CD8-positive, alpha-beta memory T cell (primary cell): ENCODE data around the gene TNK1. TPM values are rescaled to one million over a fixed set of nuclear protein-coding genes. Genes with fewer than 3 reads are reported as not detected.

Source experiments
- CTCF ChIA-PET: fragments of 350-600 bp; sonication (Branson Sonifier 250); formaldehyde crosslinking; loops from one replicate; lab custom pipeline; 2021; ENCODE audit warnings: antibody characterized with exemption; lab: Charles Lee
- POLR2A ChIA-PET: fragments of 350-600 bp; sonication (Branson Sonifier 250); formaldehyde crosslinking; loops from one replicate; lab custom pipeline; 2021; ENCODE audit warnings: antibody characterized with exemption; lab: Charles Lee
- DNase-seq, 5 donors: peaks; one replicate each; pipeline versions ENCODE4 v3.0.0 to v3.0.0-alpha.2; 2020 to 2022; ENCODE audit warnings: mixed read lengths in 1 of 5
- H3K27ac ChIP-seq: one replicate; pipeline ENCODE4 v1.7.0; 2013; ENCODE audit warnings: low read depth, mild to moderate bottlenecking, low read length, moderate library complexity
- H3K27me3 ChIP-seq: 2 replicates; pipeline ENCODE4 v1.7.0; 2013; ENCODE audit warnings: low read length, mild to moderate bottlenecking; ENCODE audit not compliant: insufficient read depth, poor library complexity, severe bottlenecking
- H3K36me3 ChIP-seq: 2 replicates; pipeline ENCODE4 v1.7.0; 2013; ENCODE audit warnings: mild to moderate bottlenecking, low read length, moderate library complexity; ENCODE audit not compliant: insufficient read depth
- H3K4me1 ChIP-seq: 2 replicates; pipeline ENCODE4 v1.7.0; 2013; ENCODE audit warnings: mild to moderate bottlenecking, low read length, moderate library complexity; ENCODE audit not compliant: insufficient read depth
- H3K4me3 ChIP-seq: 2 replicates; pipeline ENCODE4 v1.7.0; 2013; ENCODE audit warnings: mild to moderate bottlenecking, low read length
- H3K9me3 ChIP-seq: 2 replicates; pipeline ENCODE4 v1.7.0; 2013; ENCODE audit warnings: mild to moderate bottlenecking, low read length
- H3K27ac Mint-ChIP-seq, 8 donors: one replicate each; pipeline ENCODE4 v1.8.0; 2020 to 2021; ENCODE audit warnings: mixed read lengths in 8 of 8, mild to moderate bottlenecking in 6 of 8, inconsistent platforms in 3 of 8, moderate library complexity in 3 of 8
- H3K27me3 Mint-ChIP-seq, 2 donors: one replicate each; pipeline ENCODE4 v1.8.0; 2020 to 2021; ENCODE audit warnings: mixed read lengths in 2 of 2, mild to moderate bottlenecking in 1 of 2, moderate library complexity in 1 of 2
- H3K36me3 Mint-ChIP-seq, 3 donors: one replicate each; pipeline ENCODE4 v1.8.0; 2020 to 2021; ENCODE audit warnings: mixed read lengths in 3 of 3, inconsistent platforms in 1 of 3, mild to moderate bottlenecking in 1 of 3
- H3K4me1 Mint-ChIP-seq, 3 donors: one replicate each; pipeline ENCODE4 v1.8.0; 2020 to 2021; ENCODE audit warnings: mixed read lengths in 3 of 3, inconsistent platforms in 1 of 3, mild to moderate bottlenecking in 1 of 3
- H3K4me3 Mint-ChIP-seq, 7 donors: one replicate each; pipeline ENCODE4 v1.8.0; 2020 to 2021; ENCODE audit warnings: mixed read lengths in 7 of 7, mild to moderate bottlenecking in 6 of 7, moderate library complexity in 4 of 7, inconsistent platforms in 2 of 7
- H3K9me3 Mint-ChIP-seq, 5 donors: one replicate each; pipeline ENCODE4 v1.8.0; 2020 to 2022; ENCODE audit warnings: mixed read lengths in 5 of 5, mild to moderate bottlenecking in 3 of 5, moderate library complexity in 2 of 5, inconsistent platforms in 1 of 5
- polyA plus RNA-seq: library from polyadenylated mRNA; unstranded; fragments of 300-500 nt; fragmentation: Illumina TruSeq; gene quantifications from one replicate; pipeline ENCODE4 v1.2.3, GENCODE V29; 2021
- total RNA-seq, 2 experiments: library from RNA; stranded (reverse); gene quantifications; one replicate each; pipeline ENCODE4 v1.2.3, GENCODE V29; 2021

Gene TNK1
- total and polyA plus RNA-seq, 3 experiments from 2014 or later, result 3.1 to 5.8 (median 4.4) TPM

- POLR2A ChIA-PET, result interaction anchor here (0.6 to 1.6 kb wide), 13 partner anchors 10 to 926 kb away, joined by 3 to 16 read pairs (median 5); partner anchors contain the start of genes ACAP1, DVL2, PLSCR3 and TMEM102
- peak overlapping the region; percentile 90 to 99 (median 97) for H3K4me3 Mint-ChIP-seq
- Histone ChIP-seq H3K27me3 (no peaks in the 10 kb centered on the region), H3K9me3 (no peaks in the 10 kb centered on the region), H3K36me3 (no peaks in the 10 kb centered on the region), H3K4me3 (peak overlapping the region; percentile 90), H3K27ac (peak overlapping the region; percentile 67), H3K4me1 (peaks cover 16% of the 10 kb centered on the region)
- CTCF ChIA-PET, result interaction anchor here (0.6 to 2.2 kb wide), 7 partner anchors 27 to 283 kb away, joined by 3 to 20 read pairs (median 5); partner anchors contain the start of genes ACAP1, TMEM102 and TP53
- peaks cover 17 to 34% (median 18%) of the 10 kb centered on the region in 3 donors for H3K4me1 Mint-ChIP-seq
- H3K27ac Mint-ChIP-seq, result peak overlapping the region; percentile 83 to 99 (median 96)
- DNase-seq, result no peak
- H3K9me3 Mint-ChIP-seq, result no peaks in the 10 kb centered on the region
- peaks cover 0 to 2% of the 10 kb centered on the region in 2 donors for H3K27me3 Mint-ChIP-seq
- H3K36me3 Mint-ChIP-seq, result peaks cover 0 to 5% (median 0%) of the 10 kb centered on the region in 3 donors
Observed at GRCh38 chr17:7403727-7403976, 22.8 kb downstream of the TNK1 start.

- Mint-ChIP-seq H3K4me1 (peaks cover 17 to 36% (median 21%) of the 10 kb centered on the region in 3 donors), H3K36me3 (peaks cover 0 to 5% (median 0%) of the 10 kb centered on the region in 3 donors)
- CTCF ChIA-PET, result interaction anchor here (0.6 to 2.2 kb wide), 9 partner anchors 16 to 283 kb away, joined by 3 to 20 read pairs (median 4); partner anchors contain the start of genes ACAP1, TMEM102 and TP53
Observed at GRCh38 chr17:7403977-7404736, 23.3 kb downstream of the TNK1 start, which contains the start of gene TMEM256. Gene TMEM256, minus strand, starts transcription at chr17:7404097. Its CDS starts 13 bp downstream, at chr17:7404084.

GRCh38 chr17:7404737-7405349, 24.0 kb downstream of the TNK1 start:
- Mint-ChIP-seq H3K4me1 (peaks cover 17 to 41% (median 23%) of the 10 kb centered on the region in 3 donors), H3K27ac (peak overlapping the region; percentile 83 to 99 (median 96)), H3K36me3 (peaks cover 0 to 5% (median 0%) of the 10 kb centered on the region in 3 donors), H3K9me3 (no peaks in the 10 kb centered on the region), H3K4me3 (peak overlapping the region; percentile 90 to 99 (median 97)), H3K27me3 (peaks cover 0 to 2% of the 10 kb centered on the region in 2 donors)
- peak in 3 of 5 donors; percentile 72 to 84 (median 73) for DNase-seq
- peak overlapping the region; percentile 90 for H3K4me3 ChIP-seq
- H3K4me1 ChIP-seq, result peaks cover 16% of the 10 kb centered on the region
- ChIA-PET POLR2A (interaction anchor here (0.5 to 1.5 kb wide), 13 partner anchors 11 to 281 kb away, joined by 3 to 16 read pairs (median 5); partner anchors contain the start of genes ACAP1, MPDU1, PLSCR3 and TMEM102), CTCF (interaction anchor here (0.8 to 2.2 kb wide), 6 partner anchors 16 to 282 kb away, joined by 3 to 20 read pairs (median 5); partner anchors contain the start of genes ACAP1, TMEM102 and TP53)
- no peaks in the 10 kb centered on the region for H3K9me3 ChIP-seq
- no peaks in the 10 kb centered on the region for H3K36me3 ChIP-seq
- H3K27ac ChIP-seq, result no peak overlapping the region
- no peaks in the 10 kb centered on the region for H3K27me3 ChIP-seq

More at GRCh38 chr17:7403977-7404736, 23.3 kb downstream of the TNK1 start, which contains the start of gene TMEM256:
- Histone ChIP-seq H3K4me1 (peaks cover 16% of the 10 kb centered on the region), H3K4me3 (peak within 1 kb of the TSS; percentile 90), H3K9me3 (no peaks in the 10 kb centered on the region), H3K27me3 (no peaks in the 10 kb centered on the region), H3K27ac (peak within 1 kb of the TSS; percentile 67), H3K36me3 (no peaks in the 10 kb centered on the region)
- H3K9me3 Mint-ChIP-seq, result no peaks in the 10 kb centered on the region
- H3K4me3 Mint-ChIP-seq, result peak within 1 kb of the TSS; percentile 90 to 99 (median 97)
- peak; percentile 91 to 97 (median 95) for DNase-seq
- POLR2A ChIA-PET, result interaction anchor here (0.5 to 1.6 kb wide), 15 partner anchors 10 to 925 kb away, joined by 3 to 16 read pairs (median 4); partner anchors contain the start of genes ACAP1, DVL2, PLSCR3 and TMEM102
- peaks cover 0 to 2% of the 10 kb centered on the region in 2 donors for H3K27me3 Mint-ChIP-seq
- H3K27ac Mint-ChIP-seq, result peak within 1 kb of the TSS; percentile 83 to 99 (median 96)

GRCh38 chr17:7405350-7406234, 24.7 kb downstream of the TNK1 start:
- peaks cover 0 to 5% of the 10 kb centered on the region in 2 donors for H3K27me3 Mint-ChIP-seq
- no peaks in the 10 kb centered on the region for H3K9me3 ChIP-seq
- ChIA-PET CTCF (interaction anchor here (1.9 kb wide), 1 partner anchor 31 kb away, joined by 5 read pairs; no protein-coding TSS in a partner anchor), POLR2A (interaction anchor here (0.6 to 1.0 kb wide), 3 partner anchors 29 to 178 kb away, joined by 3 to 10 read pairs (median 5); partner anchors contain the start of gene MPDU1)
- no peaks in the 10 kb centered on the region for H3K27me3 ChIP-seq
- no peak for DNase-seq
- peak overlapping the region; percentile 75 to 93 (median 82) for H3K4me3 Mint-ChIP-seq
- no peak overlapping the region for H3K27ac ChIP-seq
- no peaks in the 10 kb centered on the region for H3K36me3 ChIP-seq
- H3K9me3 Mint-ChIP-seq, result no peaks in the 10 kb centered on the region
- H3K4me3 ChIP-seq, result peak overlapping the region; percentile 90
- peaks cover 16% of the 10 kb centered on the region for H3K4me1 ChIP-seq
- H3K36me3 Mint-ChIP-seq, result peaks cover 0 to 5% (median 0%) of the 10 kb centered on the region in 3 donors
- peaks cover 17 to 41% (median 23%) of the 10 kb centered on the region in 3 donors for H3K4me1 Mint-ChIP-seq
- H3K27ac Mint-ChIP-seq, result peak overlapping the region in 6 of 8 donors; percentile 66 to 96 (median 82)

GRCh38 chr17:7406235-7406825, 25.4 kb downstream of the TNK1 start:
- Histone ChIP-seq H3K4me1 (peaks cover 16% of the 10 kb centered on the region), H3K27me3 (no peaks in the 10 kb centered on the region), H3K9me3 (no peaks in the 10 kb centered on the region), H3K4me3 (no peak overlapping the region), H3K27ac (no peak overlapping the region), H3K36me3 (no peaks in the 10 kb centered on the region)
- no peaks in the 10 kb centered on the region for H3K9me3 Mint-ChIP-seq
- peaks cover 0 to 5% (median 0%) of the 10 kb centered on the region in 3 donors for H3K36me3 Mint-ChIP-seq
- peaks cover 0 to 5% of the 10 kb centered on the region in 2 donors for H3K27me3 Mint-ChIP-seq
- DNase-seq, result no peak
- CTCF ChIA-PET, result interaction anchor here (1.0 to 1.9 kb wide), 2 partner anchors 21 to 30 kb away, joined by 3 to 5 read pairs; no protein-coding TSS in a partner anchor
- H3K4me1 Mint-ChIP-seq, result peaks cover 17 to 41% (median 23%) of the 10 kb centered on the region in 3 donors
- POLR2A ChIA-PET, result interaction anchor here (1.1 kb wide), 1 partner anchor 22 kb away, joined by 3 read pairs; no protein-coding TSS in a partner anchor
- peak overlapping the region in 6 of 7 donors; percentile 47 to 87 (median 70) for H3K4me3 Mint-ChIP-seq
- H3K27ac Mint-ChIP-seq, result peak overlapping the region in 3 of 8 donors; percentile 50 to 58 (median 55)

GRCh38 chr17:7407082-7407481, 26.2 kb downstream of the TNK1 start:
- CTCF ChIA-PET, result interaction anchor here (1.0 to 2.0 kb wide), 3 partner anchors 22 to 51 kb away, joined by 3 to 5 read pairs (median 5); no protein-coding TSS in a partner anchor
- no peaks in the 10 kb centered on the region for H3K9me3 Mint-ChIP-seq
- no peak overlapping the region for H3K4me3 ChIP-seq
- POLR2A ChIA-PET, result interaction anchor here (1.1 kb wide), 1 partner anchor 23 kb away, joined by 3 read pairs; no protein-coding TSS in a partner anchor
- DNase-seq, result no peak
- H3K4me1 Mint-ChIP-seq, result peaks cover 17 to 39% (median 23%) of the 10 kb centered on the region in 3 donors
- H3K36me3 Mint-ChIP-seq, result peaks cover 0 to 5% (median 0%) of the 10 kb centered on the region in 3 donors
- peak overlapping the region in 1 of 8 donors; percentile 15 for H3K27ac Mint-ChIP-seq
- no peaks in the 10 kb centered on the region for H3K36me3 ChIP-seq
- peaks cover 16% of the 10 kb centered on the region for H3K4me1 ChIP-seq
- H3K27ac ChIP-seq, result no peak overlapping the region
- H3K9me3 ChIP-seq, result no peaks in the 10 kb centered on the region
- H3K27me3 ChIP-seq, result no peaks in the 10 kb centered on the region
- H3K27me3 Mint-ChIP-seq, result peaks cover 0 to 5% of the 10 kb centered on the region in 2 donors
- peak overlapping the region in 4 of 7 donors; percentile 4 to 52 (median 44) for H3K4me3 Mint-ChIP-seq
